NB4 (cell line): ENCODE data around the gene SGMS2.

Experiments used
- DNase-seq: peaks from one replicate; pipeline ENCODE4 v3.0.0; 2010; ENCODE audit warnings: low read depth
- H3K4me3 ChIP-seq: one replicate; pipeline ENCODE4 v1.5.1; 2011; ENCODE audit warnings: mild to moderate bottlenecking, low read depth, low read length, moderate library complexity
- CTCF ChIP-seq: IDR thresholded peaks from one replicate; pipeline ENCODE4 v1.5.1; 2012; ENCODE audit warnings: low read depth, low read length
- MAX ChIP-seq: IDR thresholded peaks from 2 replicates; pipeline ENCODE4 v1.6.1; 2011; ENCODE audit warnings: low read depth, low read length
- MYC ChIP-seq: IDR thresholded peaks from 2 replicates; pipeline ENCODE4 v1.6.1; 2011; ENCODE audit warnings: low read depth, low read length
- POLR2A ChIP-seq: IDR thresholded peaks from 2 replicates; pipeline ENCODE4 v1.6.1; 2011; ENCODE audit warnings: mild to moderate bottlenecking; ENCODE audit not compliant: insufficient read length; ENCODE audit errors: extremely low read depth

Gene SGMS2

GRCh38 chr4:107818301-107818910 is 6.3 kb upstream of the SGMS2 start:
- TF ChIP-seq MYC (no peak), CTCF (no peak), POLR2A (no peak)
- no peak overlapping the region for H3K4me3 ChIP-seq
- DNase-seq, result peak; percentile 42

- H3K4me3 ChIP-seq, result no peak overlapping the region
- no peak for TF ChIP-seq POLR2A
- TF ChIP-seq MYC, result no peak
- TF ChIP-seq MAX, result no peak
- TF ChIP-seq CTCF, result no peak
- no peak for DNase-seq
These were observed 822 bp upstream of the SGMS2 start for GRCh38 chr4:107823870-107824349.

- no peak for TF ChIP-seq MAX
- no peak for TF ChIP-seq POLR2A
- no peak for TF ChIP-seq MYC
- no peak for TF ChIP-seq CTCF
- no peak overlapping the region for H3K4me3 ChIP-seq
- DNase-seq, result no peak
These were observed 516 bp downstream of the SGMS2 start for GRCh38 chr4:107825072-107825824.

- TF ChIP-seq MAX, result no peak
- TF ChIP-seq POLR2A, result no peak
- TF ChIP-seq MYC, result no peak
- no peak for TF ChIP-seq CTCF
- DNase-seq, result no peak
- H3K4me3 ChIP-seq, result no peak overlapping the region
These were observed 1.8 kb downstream of the SGMS2 start for GRCh38 chr4:107826421-107826980.

- no peak for DNase-seq
- no peak overlapping the region for H3K4me3 ChIP-seq
- TF ChIP-seq POLR2A (no peak), MAX (no peak), CTCF (no peak), MYC (no peak)
These were observed 3.8 kb downstream of the SGMS2 start for GRCh38 chr4:107828315-107829090.
